OCI-LY7 (cell line): ENCODE results near the gene LYZL6.

Experiments
- EZH2phosphoT487 ChIP-seq: fragments of 200-600 bp; sonication (generic); IDR thresholded peaks from 2 replicates; pipeline ENCODE4 v1.6.1; 2018; ENCODE audit warnings: low read depth, borderline replicate concordance, mild to moderate bottlenecking, mixed run types, antibody characterized with exemption, low read length, moderate library complexity, mixed read lengths
- TF ChIP-seq, protein P1 (sequence below): fragments of 200-600 bp; sonication (generic); conservative IDR thresholded peaks from 2 replicates; pipeline ENCODE4 v1.5.1; 2014; ENCODE audit warnings: mild to moderate bottlenecking, antibody characterized with exemption, low read length, moderate library complexity, mixed read lengths

DNA sequence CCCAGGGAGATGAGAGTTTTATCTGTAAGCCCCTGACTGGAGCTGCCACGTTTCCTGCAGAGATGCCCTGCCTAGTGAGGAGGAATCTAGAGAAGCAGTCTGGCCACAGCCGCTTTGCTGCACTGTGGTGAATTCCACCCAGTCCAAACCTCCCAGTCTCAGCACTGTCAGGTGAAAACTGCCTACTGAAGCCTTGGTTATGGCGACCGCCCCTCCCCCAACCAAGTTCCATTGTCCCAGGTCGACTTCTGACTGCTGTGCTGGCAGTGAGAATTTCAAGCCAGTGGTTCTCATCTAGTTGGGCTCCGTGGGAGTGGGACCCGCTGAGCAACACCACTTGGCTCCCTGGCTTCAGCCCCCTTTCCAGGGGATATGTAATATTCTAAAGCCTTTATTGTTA is 10.2 kb upstream of the LYZL6 start:
- TF ChIP-seq, protein P1, sequence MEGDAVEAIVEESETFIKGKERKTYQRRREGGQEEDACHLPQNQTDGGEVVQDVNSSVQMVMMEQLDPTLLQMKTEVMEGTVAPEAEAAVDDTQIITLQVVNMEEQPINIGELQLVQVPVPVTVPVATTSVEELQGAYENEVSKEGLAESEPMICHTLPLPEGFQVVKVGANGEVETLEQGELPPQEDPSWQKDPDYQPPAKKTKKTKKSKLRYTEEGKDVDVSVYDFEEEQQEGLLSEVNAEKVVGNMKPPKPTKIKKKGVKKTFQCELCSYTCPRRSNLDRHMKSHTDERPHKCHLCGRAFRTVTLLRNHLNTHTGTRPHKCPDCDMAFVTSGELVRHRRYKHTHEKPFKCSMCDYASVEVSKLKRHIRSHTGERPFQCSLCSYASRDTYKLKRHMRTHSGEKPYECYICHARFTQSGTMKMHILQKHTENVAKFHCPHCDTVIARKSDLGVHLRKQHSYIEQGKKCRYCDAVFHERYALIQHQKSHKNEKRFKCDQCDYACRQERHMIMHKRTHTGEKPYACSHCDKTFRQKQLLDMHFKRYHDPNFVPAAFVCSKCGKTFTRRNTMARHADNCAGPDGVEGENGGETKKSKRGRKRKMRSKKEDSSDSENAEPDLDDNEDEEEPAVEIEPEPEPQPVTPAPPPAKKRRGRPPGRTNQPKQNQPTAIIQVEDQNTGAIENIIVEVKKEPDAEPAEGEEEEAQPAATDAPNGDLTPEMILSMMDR: no peak
- TF ChIP-seq EZH2phosphoT487: no peak
